Measurements from ENCODE around the gene NUPR1.

NUPR1 gene

DNA sequence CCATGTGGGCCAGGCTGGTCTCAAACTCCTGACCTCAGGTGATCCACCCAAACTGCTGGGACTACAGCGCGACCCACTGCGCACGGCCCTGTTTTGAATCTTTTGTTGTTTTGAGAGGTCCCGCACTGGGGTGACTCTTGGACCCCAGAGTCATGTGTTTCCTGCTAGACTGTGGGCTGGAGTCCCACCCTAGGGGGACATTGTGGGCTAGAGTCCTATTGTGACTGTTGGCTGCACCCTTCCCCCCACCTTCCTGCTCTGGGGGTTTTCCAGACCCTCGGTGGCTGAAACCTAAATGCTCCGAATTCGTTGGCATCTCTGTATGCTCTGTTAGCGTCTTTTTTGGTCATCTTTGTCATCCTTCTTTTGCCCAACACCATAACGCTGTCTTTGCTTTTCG, 16.0 kb downstream of the NUPR1 start:
- TF ChIP-seq, protein P1, sequence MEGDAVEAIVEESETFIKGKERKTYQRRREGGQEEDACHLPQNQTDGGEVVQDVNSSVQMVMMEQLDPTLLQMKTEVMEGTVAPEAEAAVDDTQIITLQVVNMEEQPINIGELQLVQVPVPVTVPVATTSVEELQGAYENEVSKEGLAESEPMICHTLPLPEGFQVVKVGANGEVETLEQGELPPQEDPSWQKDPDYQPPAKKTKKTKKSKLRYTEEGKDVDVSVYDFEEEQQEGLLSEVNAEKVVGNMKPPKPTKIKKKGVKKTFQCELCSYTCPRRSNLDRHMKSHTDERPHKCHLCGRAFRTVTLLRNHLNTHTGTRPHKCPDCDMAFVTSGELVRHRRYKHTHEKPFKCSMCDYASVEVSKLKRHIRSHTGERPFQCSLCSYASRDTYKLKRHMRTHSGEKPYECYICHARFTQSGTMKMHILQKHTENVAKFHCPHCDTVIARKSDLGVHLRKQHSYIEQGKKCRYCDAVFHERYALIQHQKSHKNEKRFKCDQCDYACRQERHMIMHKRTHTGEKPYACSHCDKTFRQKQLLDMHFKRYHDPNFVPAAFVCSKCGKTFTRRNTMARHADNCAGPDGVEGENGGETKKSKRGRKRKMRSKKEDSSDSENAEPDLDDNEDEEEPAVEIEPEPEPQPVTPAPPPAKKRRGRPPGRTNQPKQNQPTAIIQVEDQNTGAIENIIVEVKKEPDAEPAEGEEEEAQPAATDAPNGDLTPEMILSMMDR (IDR thresholded peaks at IDR 0.05) = no peak
- no peaks in the 10 kb centered on the region for H3K9me3 ChIP-seq (ENCODE audit: control insufficient read depth, low read length)
- no peak overlapping the region for H3K4me2 ChIP-seq (ENCODE audit: low read length)
- H3K4me3 ChIP-seq (ENCODE audit: low read depth, low read length) = no peak overlapping the region
- H3K27me3 ChIP-seq (ENCODE audit: control insufficient read depth, insufficient read depth, low read length) = no peaks in the 10 kb centered on the region
- no peak overlapping the region for H3K27ac ChIP-seq
- H2AFZ ChIP-seq = no peak overlapping the region
- H3K36me3 ChIP-seq (ENCODE audit: control insufficient read depth, insufficient read depth, low read length) = no peaks in the 10 kb centered on the region
- H3K79me2 ChIP-seq = no peaks in the 10 kb centered on the region
- H3K9ac ChIP-seq = no peak overlapping the region
- peaks cover 6% of the 10 kb centered on the region for H3K4me1 ChIP-seq

DNA sequence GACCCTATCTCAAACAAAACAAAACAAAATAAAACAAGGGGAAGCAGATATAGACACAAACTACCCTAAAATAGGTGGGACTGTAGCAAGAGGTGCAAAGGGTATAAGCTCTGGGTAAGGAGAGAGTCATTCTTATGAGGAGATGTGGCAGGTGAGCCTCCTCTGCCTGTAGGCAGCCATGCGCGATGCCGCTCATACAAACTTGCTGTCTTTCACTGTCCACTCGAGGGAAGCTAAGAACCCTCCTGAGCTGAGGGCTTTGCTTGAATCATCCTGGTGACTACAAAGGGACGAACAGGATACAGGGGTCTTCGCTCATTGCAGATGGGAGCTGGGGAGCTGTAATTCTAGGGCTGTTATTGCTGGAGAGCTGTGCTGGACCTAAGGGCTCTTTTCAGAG, 17.3 kb downstream of the NUPR1 start:
- Histone ChIP-seq H3K4me3 (ENCODE audit: low read depth, low read length) (no peak overlapping the region), H3K36me3 (ENCODE audit: control insufficient read depth, insufficient read depth, low read length) (no peaks in the 10 kb centered on the region), H3K27ac (no peak overlapping the region), H3K4me1 (peaks cover 6% of the 10 kb centered on the region), H3K9me3 (ENCODE audit: control insufficient read depth, low read length) (no peaks in the 10 kb centered on the region), H3K9ac (no peak overlapping the region), H3K27me3 (ENCODE audit: control insufficient read depth, insufficient read depth, low read length) (no peaks in the 10 kb centered on the region), H3K79me2 (no peaks in the 10 kb centered on the region), H3K4me2 (ENCODE audit: low read length) (no peak overlapping the region), H2AFZ (no peak overlapping the region)
- TF ChIP-seq, protein P1 (IDR thresholded peaks at IDR 0.05) = no peak

DNA sequence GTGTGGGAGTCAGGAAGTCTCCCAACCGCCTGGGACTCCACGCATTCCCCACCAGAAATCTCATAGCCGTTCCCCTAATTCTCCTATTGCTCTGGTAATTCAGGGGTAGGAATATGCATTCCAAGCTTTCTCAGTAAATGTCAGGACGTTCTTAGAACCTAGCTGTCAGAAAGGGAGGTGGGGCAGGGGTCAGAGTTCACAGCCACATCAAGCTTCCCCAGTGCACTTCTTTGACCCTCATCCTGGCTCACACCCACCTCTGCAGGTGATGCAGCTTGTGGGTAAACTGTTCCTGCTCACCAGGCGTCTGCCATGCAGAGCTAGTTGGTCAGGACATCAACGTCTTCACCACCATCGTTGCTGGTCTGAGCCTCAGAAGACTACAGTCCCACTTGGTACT, 18.1 kb downstream of the NUPR1 start:
- Histone ChIP-seq H3K27me3 (ENCODE audit: control insufficient read depth, insufficient read depth, low read length) (no peaks in the 10 kb centered on the region), H3K27ac (no peak overlapping the region), H3K4me3 (ENCODE audit: low read depth, low read length) (no peak overlapping the region), H3K9me3 (ENCODE audit: control insufficient read depth, low read length) (no peaks in the 10 kb centered on the region), H3K36me3 (ENCODE audit: control insufficient read depth, insufficient read depth, low read length) (no peaks in the 10 kb centered on the region), H3K79me2 (no peaks in the 10 kb centered on the region), H3K9ac (no peak overlapping the region), H3K4me2 (ENCODE audit: low read length) (no peak overlapping the region), H2AFZ (no peak overlapping the region), H3K4me1 (peaks cover 6% of the 10 kb centered on the region)
- TF ChIP-seq, protein P1 (IDR thresholded peaks at IDR 0.05) = no peak

DNA sequence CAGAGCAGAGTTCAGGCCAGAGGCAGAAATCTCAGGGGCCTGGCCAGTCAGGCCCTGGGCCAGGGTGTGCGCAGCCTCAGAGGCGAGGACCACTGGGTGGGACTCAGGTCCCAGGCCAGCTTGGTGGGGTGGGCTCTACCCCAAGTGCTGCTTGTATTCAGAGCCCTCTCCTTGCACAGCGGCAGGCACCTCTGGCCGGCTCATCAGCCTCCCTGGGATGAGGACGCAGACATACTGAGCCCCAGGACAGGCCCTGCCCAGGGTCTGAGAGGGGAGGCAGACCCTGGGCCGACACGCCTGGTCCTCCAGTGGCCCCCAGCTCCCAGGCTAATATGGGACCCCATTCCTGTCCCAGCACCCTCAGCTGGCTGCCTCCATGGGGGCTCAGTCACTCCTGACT, 24.5 kb downstream of the NUPR1 start:
- H3K27ac ChIP-seq = no peak overlapping the region
- H3K9me3 ChIP-seq (ENCODE audit: control insufficient read depth, low read length) = no peaks in the 10 kb centered on the region
- H3K36me3 ChIP-seq (ENCODE audit: control insufficient read depth, insufficient read depth, low read length) = no peaks in the 10 kb centered on the region
- H3K4me2 ChIP-seq (ENCODE audit: low read length) = no peak overlapping the region
- TF ChIP-seq, protein P1 (IDR thresholded peaks at IDR 0.05) = no peak
- H3K79me2 ChIP-seq = no peaks in the 10 kb centered on the region
- H3K4me3 ChIP-seq (ENCODE audit: low read depth, low read length) = no peak overlapping the region
- H3K27me3 ChIP-seq (ENCODE audit: control insufficient read depth, insufficient read depth, low read length) = no peaks in the 10 kb centered on the region
- H3K4me1 ChIP-seq = no peaks in the 10 kb centered on the region
- no peak overlapping the region for H2AFZ ChIP-seq
- H3K9ac ChIP-seq = no peak overlapping the region

DNA sequence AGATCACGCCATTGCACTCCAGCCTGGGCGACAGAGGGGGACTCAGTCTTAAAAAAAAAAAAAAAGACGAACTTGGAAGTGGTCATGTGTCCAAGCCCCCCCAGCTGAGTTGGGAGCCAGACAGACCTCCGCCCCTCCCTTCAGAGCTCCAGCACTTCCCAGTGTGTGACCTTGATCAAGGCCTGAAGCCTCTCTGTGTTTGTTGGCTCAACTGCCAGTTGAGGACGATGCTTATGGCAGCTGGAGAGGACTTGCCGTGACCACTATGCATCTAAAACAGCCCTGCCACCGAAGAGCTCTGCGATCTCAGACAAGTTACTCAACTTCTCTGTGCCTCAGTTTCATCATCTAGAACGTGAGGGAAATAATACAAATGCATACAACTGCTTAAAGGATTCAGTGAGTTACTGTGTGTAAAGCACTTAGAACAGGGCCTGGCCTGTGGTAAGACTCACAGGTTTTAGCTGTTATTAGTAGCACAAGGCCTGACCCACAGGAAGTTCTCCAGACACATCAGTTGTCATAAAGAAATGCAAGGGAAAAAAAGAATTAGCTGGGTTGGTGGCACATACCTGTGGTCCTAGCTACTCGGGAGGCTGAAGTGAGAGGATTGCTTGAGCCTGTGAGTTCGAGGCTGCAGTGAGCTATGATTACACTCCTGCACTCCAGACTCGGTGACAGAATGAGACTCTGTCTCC, 25.1 kb downstream of the NUPR1 start:
- Histone ChIP-seq H3K9ac (no peak overlapping the region), H2AFZ (no peak overlapping the region), H3K27ac (no peak overlapping the region), H3K36me3 (ENCODE audit: control insufficient read depth, insufficient read depth, low read length) (no peaks in the 10 kb centered on the region), H3K4me2 (ENCODE audit: low read length) (no peak overlapping the region), H3K79me2 (no peaks in the 10 kb centered on the region), H3K4me3 (ENCODE audit: low read depth, low read length) (no peak overlapping the region), H3K27me3 (ENCODE audit: control insufficient read depth, insufficient read depth, low read length) (no peaks in the 10 kb centered on the region), H3K9me3 (ENCODE audit: control insufficient read depth, low read length) (no peaks in the 10 kb centered on the region), H3K4me1 (no peaks in the 10 kb centered on the region)
- TF ChIP-seq, protein P1 (IDR thresholded peaks at IDR 0.05) = no peak

Data from parathyroid adenoma (tissue), 2 donors.